Right lobe of liver (tissue), 4 donors: ENCODE data around the gene LRP6.

Experiments used
- POLR2A ChIP-seq: fragments of 450-650 bp; IDR thresholded peaks from one replicate; pipeline ENCODE4 v1.6.1; 2017; ENCODE audit warnings: antibody characterized with exemption, mild to moderate bottlenecking
- TF ChIP-seq, protein P1 (sequence below), 4 donors: fragments of 200-600 bp in 3 of 4; fragments of 450-650 bp in 1 of 4; IDR thresholded peaks; one replicate each; pipeline versions ENCODE4 v1.5.1 to v1.8.0; 2016 to 2022; ENCODE audit warnings: antibody characterized with exemption in 4 of 4, mild to moderate bottlenecking in 2 of 4
- donor health status: DM: no; HTN: no; CAD: no.
- donor health status: DM: no; HTN: no; CAD: no.
- donor health status: DM: no; HTN: yes; CAD: no.

DNA sequence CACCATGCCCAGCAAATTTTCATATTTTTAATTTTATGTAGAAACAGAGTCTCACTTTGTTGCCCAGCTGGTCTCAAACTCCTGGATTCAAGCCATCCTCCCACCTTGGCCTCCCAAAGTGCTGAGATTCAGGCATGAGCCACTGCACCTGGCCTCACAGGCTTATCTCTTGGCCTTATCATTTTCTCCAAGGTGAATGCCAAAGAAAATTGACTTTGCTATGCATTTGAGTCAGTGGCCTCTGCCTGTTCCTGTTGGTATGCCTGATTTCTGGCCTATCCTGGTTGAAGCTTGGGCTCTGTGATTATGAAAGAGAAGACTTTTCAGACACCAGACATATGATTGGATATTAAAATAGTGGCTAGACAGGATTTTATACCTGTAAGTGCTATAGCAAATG, 49.0 kb upstream of the LRP6 start:
- TF ChIP-seq, protein P1, sequence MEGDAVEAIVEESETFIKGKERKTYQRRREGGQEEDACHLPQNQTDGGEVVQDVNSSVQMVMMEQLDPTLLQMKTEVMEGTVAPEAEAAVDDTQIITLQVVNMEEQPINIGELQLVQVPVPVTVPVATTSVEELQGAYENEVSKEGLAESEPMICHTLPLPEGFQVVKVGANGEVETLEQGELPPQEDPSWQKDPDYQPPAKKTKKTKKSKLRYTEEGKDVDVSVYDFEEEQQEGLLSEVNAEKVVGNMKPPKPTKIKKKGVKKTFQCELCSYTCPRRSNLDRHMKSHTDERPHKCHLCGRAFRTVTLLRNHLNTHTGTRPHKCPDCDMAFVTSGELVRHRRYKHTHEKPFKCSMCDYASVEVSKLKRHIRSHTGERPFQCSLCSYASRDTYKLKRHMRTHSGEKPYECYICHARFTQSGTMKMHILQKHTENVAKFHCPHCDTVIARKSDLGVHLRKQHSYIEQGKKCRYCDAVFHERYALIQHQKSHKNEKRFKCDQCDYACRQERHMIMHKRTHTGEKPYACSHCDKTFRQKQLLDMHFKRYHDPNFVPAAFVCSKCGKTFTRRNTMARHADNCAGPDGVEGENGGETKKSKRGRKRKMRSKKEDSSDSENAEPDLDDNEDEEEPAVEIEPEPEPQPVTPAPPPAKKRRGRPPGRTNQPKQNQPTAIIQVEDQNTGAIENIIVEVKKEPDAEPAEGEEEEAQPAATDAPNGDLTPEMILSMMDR (IDR thresholded peaks at IDR 0.05): no peak
- TF ChIP-seq POLR2A: no peak
